GM19455 (cell line): Measurements from ENCODE around the gene SMARCA2.

Experiments
- ATAC-seq: cut with Tn5 transposase; IDR thresholded peaks from one replicate; pipeline ENCODE4 v1.9.1; 2021; ENCODE audit not compliant: unreplicated experiment

SMARCA2 gene

GRCh38 chr9:2039294-2040180 is 24.4 kb downstream of the SMARCA2 start:
- no peak for ATAC-seq

- no peak for ATAC-seq
Observed at GRCh38 chr9:2040828-2041227, 25.7 kb downstream of the SMARCA2 start.

GRCh38 chr9:2041736-2042135 is 26.6 kb downstream of the SMARCA2 start:
- ATAC-seq: no peak

- peak; percentile 29 for ATAC-seq
Observed at GRCh38 chr9:2043243-2043642, 28.1 kb downstream of the SMARCA2 start.

- ATAC-seq: peak; percentile 48
Observed at GRCh38 chr9:2043881-2044462, 28.8 kb downstream of the SMARCA2 start.

GRCh38 chr9:2047144-2047671 is 32.1 kb downstream of the SMARCA2 start:
- no peak for ATAC-seq

GRCh38 chr9:2047916-2048315 is 32.8 kb downstream of the SMARCA2 start:
- no peak for ATAC-seq

GRCh38 chr9:2050236-2050635 is 35.1 kb downstream of the SMARCA2 start:
- no peak for ATAC-seq

- ATAC-seq: peak; percentile 96
Observed at GRCh38 chr9:2053883-2054845, 39.0 kb downstream of the SMARCA2 start.

- no peak for ATAC-seq
Observed at GRCh38 chr9:2055203-2055658, 40.1 kb downstream of the SMARCA2 start.

GRCh38 chr9:2059274-2059929 is 44.3 kb downstream of the SMARCA2 start:
- ATAC-seq: no peak

GRCh38 chr9:2060424-2060823 is 45.3 kb downstream of the SMARCA2 start:
- ATAC-seq: no peak

GRCh38 chr9:2065704-2066103 is 50.6 kb downstream of the SMARCA2 start:
- ATAC-seq: no peak

GRCh38 chr9:2066312-2067273 is 51.4 kb downstream of the SMARCA2 start:
- no peak for ATAC-seq

GRCh38 chr9:2072752-2073405 is 57.7 kb downstream of the SMARCA2 start:
- ATAC-seq: no peak

- no peak for ATAC-seq
Observed at GRCh38 chr9:2082772-2083171, 67.6 kb downstream of the SMARCA2 start.

- ATAC-seq: no peak
Observed at GRCh38 chr9:2083479-2083878, 68.3 kb downstream of the SMARCA2 start.

- no peak for ATAC-seq
Observed at GRCh38 chr9:2085716-2086115, 70.6 kb downstream of the SMARCA2 start.

- no peak for ATAC-seq
Observed at GRCh38 chr9:2086116-2086515, 71.0 kb downstream of the SMARCA2 start.
